SK-N-SH treated with all-trans-retinoic acid at 6 μM for 48 hours (cell line): ENCODE data around the gene DCHS2.

ENCODE experiments used
- OSR1 ChIP-seq: fragments of 250-450 bp; sonication (Bioruptor Pico); IDR thresholded peaks from 2 replicates; pipeline ENCODE4 v1.8.0; 2022; ENCODE audit warnings: moderate library complexity, mild to moderate bottlenecking, inconsistent platforms
- SNAI2 ChIP-seq: fragments of 250-450 bp; sonication (Bioruptor Pico); IDR thresholded peaks from 2 replicates; pipeline ENCODE4 v1.5.0; 2020; ENCODE audit warnings: mild to moderate bottlenecking, moderate library complexity
- TCF4 ChIP-seq: fragments of 250-450 bp; sonication (Bioruptor Pico); IDR thresholded peaks from 2 replicates; pipeline ENCODE4 v1.8.0; 2021; ENCODE audit warnings: mild to moderate bottlenecking, moderate library complexity, borderline replicate concordance
- ZFP3 ChIP-seq: fragments of 250-450 bp; sonication (Bioruptor Pico); IDR thresholded peaks from 2 replicates; pipeline ENCODE4 v1.5.0; 2020; ENCODE audit warnings: mild to moderate bottlenecking, moderate library complexity
- TF ChIP-seq, protein P1 (sequence below): fragments of 250-450 bp; sonication (Bioruptor Pico); IDR thresholded peaks from 2 replicates; pipeline ENCODE4 v1.5.1; 2020; ENCODE audit warnings: low read depth, mild to moderate bottlenecking, moderate library complexity

DNA sequence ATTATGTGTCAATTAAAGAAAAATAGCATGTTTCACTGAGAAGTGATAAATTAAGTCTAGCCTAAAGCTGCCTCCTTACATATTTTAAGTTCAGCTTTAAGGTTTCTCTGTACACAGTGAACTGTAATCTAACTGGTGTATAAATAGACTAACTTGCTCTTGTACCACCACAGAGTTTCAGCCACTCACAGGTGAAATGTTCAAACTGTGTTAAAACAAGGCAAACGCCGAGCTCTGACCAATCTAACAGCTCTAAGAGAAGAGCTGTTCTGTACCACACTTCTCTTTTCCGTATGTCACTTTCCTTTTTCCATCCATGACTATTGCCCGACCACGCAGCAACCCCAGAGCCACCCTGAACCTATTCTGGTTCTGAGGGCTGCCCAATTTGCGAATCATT lies 64.5 kb downstream of the DCHS2 start:
- no peak for TF ChIP-seq TCF4 (CRISPR knock-in tag)
- no peak for TF ChIP-seq ZFP3
- no peak for TF ChIP-seq SNAI2 (CRISPR knock-in tag)
- TF ChIP-seq, protein P1, sequence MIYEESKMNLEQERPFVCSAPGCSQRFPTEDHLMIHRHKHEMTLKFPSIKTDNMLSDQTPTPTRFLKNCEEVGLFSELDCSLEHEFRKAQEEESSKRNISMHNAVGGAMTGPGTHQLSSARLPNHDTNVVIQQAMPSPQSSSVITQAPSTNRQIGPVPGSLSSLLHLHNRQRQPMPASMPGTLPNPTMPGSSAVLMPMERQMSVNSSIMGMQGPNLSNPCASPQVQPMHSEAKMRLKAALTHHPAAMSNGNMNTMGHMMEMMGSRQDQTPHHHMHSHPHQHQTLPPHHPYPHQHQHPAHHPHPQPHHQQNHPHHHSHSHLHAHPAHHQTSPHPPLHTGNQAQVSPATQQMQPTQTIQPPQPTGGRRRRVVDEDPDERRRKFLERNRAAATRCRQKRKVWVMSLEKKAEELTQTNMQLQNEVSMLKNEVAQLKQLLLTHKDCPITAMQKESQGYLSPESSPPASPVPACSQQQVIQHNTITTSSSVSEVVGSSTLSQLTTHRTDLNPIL: no peak
- TF ChIP-seq OSR1 (CRISPR knock-in tag): no peak
